OCI-M1 (cell line): ENCODE data around the gene FRY.

ENCODE experiments used
- DNase-seq: peaks from one replicate; lab custom pipeline; 2025; lab: John Stamatoyannopoulos, UW

Gene FRY

GRCh38 chr13:32086366-32086765, 54.8 kb downstream of the FRY start:
- no peak for DNase-seq

GRCh38 chr13:32086791-32087441, 55.3 kb downstream of the FRY start:
- no peak for DNase-seq

- no peak for DNase-seq
Observed at GRCh38 chr13:32087955-32088747, 56.6 kb downstream of the FRY start.

GRCh38 chr13:32092496-32092895, 60.9 kb downstream of the FRY start:
- DNase-seq, result no peak

DNA sequence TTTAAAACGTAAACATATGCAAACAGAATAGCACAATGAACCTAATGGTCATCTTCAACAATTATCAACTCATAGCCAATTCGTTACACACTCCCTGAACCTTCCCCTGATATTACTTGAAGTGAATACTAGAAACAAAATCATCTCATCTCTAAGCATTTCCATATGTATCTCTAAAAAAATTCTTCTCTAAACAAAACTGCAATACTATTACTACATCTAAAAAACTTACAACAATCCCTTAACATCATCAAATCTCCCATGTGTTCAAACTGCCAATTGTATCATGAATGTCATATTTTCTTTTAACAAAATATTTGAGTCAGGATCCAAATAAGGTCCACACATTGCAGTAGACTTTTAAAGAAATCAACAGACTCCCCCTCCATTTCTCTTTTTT, 61.4 kb downstream of the FRY start:
- DNase-seq, result no peak

- DNase-seq, result no peak
Observed at GRCh38 chr13:32098272-32098671, 66.7 kb downstream of the FRY start.

GRCh38 chr13:32105653-32106313, 74.2 kb downstream of the FRY start:
- DNase-seq, result no peak

DNA sequence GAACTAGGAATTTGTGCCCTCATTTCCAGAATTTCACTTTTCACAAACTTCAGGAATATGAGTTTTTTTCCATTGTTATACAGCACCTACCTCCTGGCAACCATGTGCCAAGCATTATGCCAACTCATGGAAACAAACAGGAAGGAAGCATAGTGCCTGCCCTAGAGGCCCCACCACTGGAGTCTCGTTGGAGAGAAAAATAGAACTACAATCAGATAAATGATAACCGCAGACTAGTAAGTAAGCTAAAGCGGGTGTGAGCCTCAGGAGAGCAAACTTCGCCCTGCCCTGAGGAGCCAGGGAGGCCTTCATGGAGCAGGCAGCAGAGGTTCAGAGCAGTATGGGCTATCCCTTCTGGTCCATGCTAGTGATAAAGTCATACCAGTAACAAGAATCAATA, 75.9 kb downstream of the FRY start:
- DNase-seq, result peak; percentile 90

DNA sequence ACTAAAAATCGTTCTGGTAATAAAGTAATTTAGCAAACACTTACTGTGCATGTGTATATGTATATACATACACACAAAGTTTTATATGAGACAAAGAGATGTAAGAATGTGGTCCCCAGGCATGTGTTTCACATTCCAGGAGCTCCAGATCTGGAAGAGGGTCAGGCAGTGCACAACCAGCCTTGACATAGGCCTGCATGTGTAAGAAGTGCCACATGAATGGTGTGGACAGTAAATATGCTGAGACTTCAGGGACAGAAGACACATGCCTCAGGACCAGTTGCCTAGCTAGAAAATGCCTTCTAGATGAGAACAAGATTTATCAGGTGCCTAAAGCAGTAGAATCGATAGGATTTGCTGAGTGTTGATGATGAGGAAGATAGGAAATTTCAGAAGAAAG, 76.4 kb downstream of the FRY start:
- DNase-seq, result no peak

GRCh38 chr13:32113532-32113931, 82.0 kb downstream of the FRY start:
- no peak for DNase-seq

DNA sequence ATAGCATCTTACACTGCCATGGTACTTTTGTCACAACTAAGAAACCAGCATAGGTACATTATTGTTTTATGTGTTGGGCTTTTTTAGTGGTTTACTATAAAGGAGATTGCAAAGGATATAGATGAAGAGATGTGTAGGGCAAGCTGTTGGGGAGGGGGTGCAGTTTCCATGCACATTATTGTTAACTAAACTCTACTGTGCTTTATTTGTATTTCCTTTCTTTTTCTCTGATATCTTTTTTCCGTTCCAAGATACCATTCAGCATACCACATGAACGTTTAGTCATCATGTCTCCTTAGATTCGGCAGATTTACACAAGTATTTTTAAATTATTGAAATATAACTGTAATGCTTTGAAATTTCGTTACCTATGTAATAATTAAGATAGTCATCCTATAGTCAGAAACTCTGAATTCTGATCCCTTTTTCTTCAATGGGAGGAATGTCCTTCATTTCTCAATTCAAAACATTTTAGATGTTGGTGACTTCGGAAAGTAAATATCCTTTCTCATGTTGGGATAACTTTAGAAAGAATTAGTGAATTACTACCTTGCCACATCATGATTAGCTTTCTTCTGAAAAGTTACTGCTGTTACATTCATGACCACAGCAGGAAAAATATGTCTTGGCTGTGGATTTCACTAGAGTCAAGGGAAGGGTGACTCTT, 82.8 kb downstream of the FRY start:
- DNase-seq, result no peak

- peak; percentile 33 for DNase-seq
Observed at GRCh38 chr13:32115066-32115465, 83.5 kb downstream of the FRY start.

DNA sequence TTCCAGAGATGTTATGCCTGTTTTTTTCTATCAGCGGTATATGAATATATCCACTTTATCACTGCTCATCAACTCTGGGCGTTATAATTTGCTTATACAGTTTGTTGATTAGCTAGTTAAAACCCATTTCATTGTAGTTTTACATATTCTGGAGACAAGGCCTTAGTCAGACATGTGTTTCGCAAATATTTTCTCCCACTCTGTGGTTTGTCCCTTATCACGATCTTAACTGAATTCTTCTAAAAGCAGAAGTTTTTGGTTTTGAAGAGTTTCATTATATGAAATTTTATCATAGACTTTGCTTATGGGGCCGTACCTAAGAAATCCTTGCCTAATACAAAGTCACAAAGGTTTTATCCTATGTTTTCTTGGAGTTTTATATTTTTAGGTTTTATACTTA, 84.6 kb downstream of the FRY start:
- peak; percentile 90 for DNase-seq

- peak; percentile 43 for DNase-seq
Observed at GRCh38 chr13:32117001-32117400, 85.4 kb downstream of the FRY start.

- DNase-seq, result peak; percentile 87
Observed at GRCh38 chr13:32117701-32118100, 86.1 kb downstream of the FRY start.

GRCh38 chr13:32121316-32121715, 89.7 kb downstream of the FRY start:
- no peak for DNase-seq

GRCh38 chr13:32124743-32125142, 93.2 kb downstream of the FRY start:
- DNase-seq, result no peak

GRCh38 chr13:32125221-32125689, 93.7 kb downstream of the FRY start:
- no peak for DNase-seq

GRCh38 chr13:32125751-32126150, 94.2 kb downstream of the FRY start:
- no peak for DNase-seq

DNA sequence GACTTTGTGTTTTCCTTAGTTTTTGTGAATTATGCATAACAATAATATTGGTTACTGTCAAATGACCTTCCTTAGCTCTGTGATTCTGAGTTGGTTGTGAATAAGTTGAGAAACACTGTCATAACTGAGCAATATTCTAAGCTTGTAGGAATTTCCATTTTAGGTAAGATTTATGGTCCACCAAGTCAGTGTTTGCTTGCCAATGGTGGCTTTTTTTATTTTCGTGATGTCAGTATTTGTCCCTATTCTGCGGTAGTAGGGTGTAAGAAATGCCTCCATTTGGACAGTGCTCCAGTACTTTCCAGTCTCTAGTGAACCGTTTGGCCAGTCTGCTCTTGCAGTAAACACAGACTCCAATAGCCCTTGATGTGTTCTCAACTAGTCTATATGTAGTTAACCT, 94.7 kb downstream of the FRY start:
- DNase-seq, result no peak

DNA sequence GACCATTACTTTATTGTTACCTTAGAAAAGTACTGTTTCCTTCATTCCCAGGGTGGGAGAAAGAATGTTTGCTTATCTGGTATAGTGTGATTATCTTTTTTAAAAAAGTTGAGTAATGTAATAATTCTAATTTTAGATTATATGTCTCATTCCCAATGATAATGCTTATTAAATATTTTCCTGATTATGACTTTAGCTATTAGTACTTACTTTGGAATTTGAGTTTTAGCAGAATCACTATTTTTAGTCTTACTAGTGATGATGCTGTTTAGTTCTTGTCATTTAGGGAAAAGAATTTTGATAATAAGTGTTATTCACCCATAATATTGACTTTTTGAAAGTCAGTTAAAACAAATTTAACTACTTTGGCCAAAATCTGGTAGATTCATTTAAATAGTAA, 95.2 kb downstream of the FRY start:
- no peak for DNase-seq

GRCh38 chr13:32127691-32128090, 96.1 kb downstream of the FRY start:
- no peak for DNase-seq
